Epithelial cell of esophagus (primary cell): ENCODE data around the gene PROM2.

Experiments
- DNase-seq: peaks from one replicate; pipeline ENCODE4 v3.0.0; 2010; ENCODE audit warnings: low read depth
- H3K4me3 ChIP-seq: 2 replicates; pipeline ENCODE4 v1.5.1; 2011; ENCODE audit warnings: mild to moderate bottlenecking, low read length, control low read depth
- TF ChIP-seq, protein P1 (sequence below): IDR thresholded peaks from 2 replicates; pipeline ENCODE4 v1.5.1; 2011; ENCODE audit warnings: low read depth, mild to moderate bottlenecking, low read length, control low read depth, inconsistent platforms; ENCODE audit not compliant: insufficient read depth; ENCODE audit errors: missing control alignments

Gene PROM2

DNA sequence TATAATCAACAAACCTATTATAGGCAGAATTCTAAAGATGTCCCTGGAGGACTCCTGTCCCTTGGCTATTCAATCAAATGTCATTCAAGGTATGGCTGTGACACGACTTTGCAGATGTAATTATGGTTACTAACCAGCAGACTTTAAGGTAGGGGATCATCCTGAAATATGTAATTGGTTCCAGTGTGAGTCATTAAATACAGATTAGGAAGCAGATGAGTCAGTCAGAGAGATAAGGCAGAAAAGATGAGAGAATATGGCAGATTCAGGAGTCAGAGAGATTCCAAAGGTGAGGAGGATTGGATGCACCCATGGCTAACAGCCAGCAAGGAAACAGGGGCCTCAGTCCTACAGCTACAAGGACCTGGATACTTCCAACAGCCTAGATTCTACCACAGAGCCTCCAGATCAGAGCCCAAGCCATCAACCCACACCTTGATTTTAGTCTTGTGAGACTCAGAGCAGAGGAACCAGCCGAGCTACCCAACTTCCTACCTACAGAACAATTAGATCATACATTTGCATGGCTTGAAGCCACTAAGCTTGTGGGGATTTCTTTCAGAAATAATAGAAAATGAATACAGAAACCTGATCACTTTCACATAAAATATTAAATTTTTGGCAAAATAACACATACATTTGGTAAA lies 11.2 kb upstream of the PROM2 start:
- peak; percentile 45 for DNase-seq
- TF ChIP-seq, protein P1, sequence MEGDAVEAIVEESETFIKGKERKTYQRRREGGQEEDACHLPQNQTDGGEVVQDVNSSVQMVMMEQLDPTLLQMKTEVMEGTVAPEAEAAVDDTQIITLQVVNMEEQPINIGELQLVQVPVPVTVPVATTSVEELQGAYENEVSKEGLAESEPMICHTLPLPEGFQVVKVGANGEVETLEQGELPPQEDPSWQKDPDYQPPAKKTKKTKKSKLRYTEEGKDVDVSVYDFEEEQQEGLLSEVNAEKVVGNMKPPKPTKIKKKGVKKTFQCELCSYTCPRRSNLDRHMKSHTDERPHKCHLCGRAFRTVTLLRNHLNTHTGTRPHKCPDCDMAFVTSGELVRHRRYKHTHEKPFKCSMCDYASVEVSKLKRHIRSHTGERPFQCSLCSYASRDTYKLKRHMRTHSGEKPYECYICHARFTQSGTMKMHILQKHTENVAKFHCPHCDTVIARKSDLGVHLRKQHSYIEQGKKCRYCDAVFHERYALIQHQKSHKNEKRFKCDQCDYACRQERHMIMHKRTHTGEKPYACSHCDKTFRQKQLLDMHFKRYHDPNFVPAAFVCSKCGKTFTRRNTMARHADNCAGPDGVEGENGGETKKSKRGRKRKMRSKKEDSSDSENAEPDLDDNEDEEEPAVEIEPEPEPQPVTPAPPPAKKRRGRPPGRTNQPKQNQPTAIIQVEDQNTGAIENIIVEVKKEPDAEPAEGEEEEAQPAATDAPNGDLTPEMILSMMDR = no peak
- H3K4me3 ChIP-seq = no peak overlapping the region

DNA sequence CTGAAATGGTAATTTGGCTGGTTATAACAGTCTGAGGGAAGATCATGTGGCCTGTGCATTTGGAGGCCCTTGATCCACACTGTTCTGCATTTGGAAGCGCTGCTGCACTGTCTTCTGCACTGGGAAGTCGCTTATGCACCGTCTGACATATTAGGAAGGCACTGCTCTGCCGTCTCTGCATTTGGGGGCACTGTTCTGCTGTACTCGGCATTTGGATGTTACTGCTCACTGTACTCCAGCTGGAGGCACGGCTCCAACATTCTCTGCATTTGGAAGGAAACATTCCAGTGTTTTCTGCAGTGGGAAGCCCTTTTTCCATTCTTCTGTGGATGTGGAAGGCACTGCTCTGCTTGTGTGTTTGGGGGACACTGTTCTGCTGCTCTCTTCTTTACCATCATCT lies 9.6 kb upstream of the PROM2 start:
- DNase-seq = no peak
- no peak overlapping the region for H3K4me3 ChIP-seq
- TF ChIP-seq, protein P1 = peak; percentile 2

DNA sequence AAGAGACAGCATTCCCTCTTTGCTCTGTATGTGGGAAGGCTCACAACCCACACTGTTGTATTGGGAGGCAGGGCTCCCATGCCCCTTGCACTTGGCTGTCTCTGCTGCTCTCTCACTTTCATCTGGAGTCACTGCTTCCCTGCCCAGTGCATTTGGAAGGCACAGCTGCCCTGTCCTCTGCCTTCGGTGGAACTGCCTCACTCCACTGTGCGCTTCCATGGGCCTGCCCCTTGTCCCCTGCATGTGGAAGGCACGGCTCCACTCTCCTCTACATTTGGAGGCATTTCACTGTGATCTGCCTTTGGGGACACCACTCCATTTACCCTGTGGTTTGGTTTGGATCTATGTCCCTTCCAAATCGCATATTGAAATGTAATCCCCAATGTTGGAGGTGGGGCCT lies 9.1 kb upstream of the PROM2 start:
- H3K4me3 ChIP-seq = no peak overlapping the region
- TF ChIP-seq, protein P1 = no peak
- no peak for DNase-seq

DNA sequence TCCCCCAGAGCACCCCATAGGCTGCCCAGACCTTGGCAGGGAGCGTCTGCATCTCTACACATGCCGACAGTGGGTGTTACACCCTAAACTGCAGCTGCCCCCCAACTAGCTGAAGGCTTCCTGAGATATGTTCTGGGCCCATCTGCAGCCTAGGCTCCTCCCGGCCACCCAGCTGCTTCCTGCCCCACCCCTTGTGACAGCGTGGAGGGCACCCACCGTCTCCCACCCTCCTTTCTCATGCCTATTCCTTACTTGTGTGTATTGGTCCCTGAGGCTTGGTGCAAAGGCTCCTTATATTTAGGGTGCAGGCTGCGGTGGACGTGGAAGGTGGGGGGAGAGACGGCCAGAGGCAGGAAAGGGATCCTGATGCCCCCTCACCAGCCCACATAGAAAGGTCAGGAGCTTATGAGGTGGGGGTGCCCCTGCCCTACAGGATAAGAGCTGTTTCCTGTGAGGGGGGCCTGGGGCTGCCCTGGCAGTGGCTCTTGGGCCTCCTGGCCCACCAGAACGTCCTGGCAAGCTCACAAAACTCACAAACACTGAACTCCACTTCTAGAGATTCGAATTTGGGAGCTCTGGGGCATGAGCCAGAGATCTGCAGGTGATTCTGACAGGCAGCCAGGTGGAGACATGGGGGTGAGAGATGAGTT lies 7.3 kb upstream of the PROM2 start:
- no peak overlapping the region for H3K4me3 ChIP-seq
- TF ChIP-seq, protein P1 = no peak
- no peak for DNase-seq

DNA sequence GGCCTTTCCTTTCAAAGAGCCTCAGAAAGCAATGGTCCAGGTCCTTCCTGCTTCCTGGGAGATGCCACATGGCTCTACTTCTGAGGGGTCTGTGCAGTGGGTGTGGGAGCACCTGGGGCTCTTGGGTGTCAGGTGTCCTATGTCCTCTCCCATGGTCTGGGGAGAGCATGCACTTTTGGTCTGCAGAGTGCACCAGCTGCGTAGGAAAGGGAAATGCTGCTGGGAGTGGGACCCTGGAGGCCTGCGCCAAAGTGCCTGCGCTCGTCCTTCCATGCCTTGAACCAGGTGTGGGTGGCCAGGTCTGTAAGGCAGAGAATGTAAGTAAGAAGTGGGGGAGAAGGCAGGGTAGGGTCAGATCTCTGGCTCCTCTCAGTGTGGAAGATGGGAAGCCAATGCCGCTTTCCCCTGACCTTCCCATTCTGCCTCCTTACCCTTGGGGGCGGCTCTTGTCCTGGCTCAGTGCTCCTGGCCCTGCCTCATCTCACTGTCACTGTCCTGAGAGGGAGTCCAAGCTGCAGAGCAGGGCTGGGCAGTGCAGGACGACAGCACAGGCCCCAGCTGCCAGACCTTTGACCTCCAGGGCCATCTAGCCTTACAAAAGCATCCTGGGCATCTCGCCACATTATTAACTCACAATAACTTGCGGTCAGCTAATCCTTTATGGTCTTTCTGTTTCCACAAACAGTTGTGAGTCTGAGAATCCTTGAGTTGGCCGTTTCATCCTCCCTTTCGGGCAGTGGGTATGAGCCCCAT lies 6.6 kb upstream of the PROM2 start:
- no peak overlapping the region for H3K4me3 ChIP-seq
- no peak for DNase-seq
- TF ChIP-seq, protein P1 = no peak

DNA sequence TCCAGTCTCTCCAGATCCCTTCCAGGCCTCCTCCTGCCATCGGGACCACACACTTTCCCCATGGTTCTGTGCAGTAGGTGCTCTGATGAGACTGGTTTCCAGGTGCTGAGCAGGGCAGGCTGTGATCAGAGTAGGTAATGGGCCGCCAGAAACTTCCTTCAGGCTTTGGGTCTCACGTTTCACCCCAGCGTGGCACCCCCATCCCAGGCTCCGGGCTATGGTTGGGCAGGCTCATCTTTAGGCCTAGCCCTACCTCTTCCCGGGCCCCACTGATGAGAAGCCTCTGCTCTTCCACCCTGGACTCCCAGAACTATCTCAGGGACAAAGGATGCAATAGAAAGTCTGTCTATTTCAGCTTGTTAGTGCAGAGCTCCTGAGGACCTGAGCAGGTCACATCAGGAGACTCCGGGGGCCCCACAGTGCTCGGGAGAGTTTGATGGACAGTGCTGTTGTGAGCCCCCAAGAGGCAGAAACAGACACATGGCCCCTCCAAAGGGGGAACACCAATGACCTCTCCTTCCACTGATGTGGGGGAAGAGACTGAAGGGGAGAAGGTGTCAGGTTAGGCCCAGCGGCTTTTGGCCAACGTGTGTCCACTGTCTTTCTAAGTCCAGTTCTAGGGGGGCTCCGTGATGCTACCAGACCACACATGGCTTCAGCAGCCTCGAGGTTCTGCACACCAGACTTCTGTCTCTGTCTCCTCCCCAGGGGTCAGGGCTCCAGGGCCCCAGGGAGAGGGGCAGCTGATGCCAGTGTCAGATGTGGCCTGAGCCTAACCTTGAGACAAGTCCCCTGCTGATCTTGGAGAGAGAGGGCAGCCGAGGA lies 5.8 kb upstream of the PROM2 start:
- DNase-seq = no peak
- H3K4me3 ChIP-seq = no peak overlapping the region
- TF ChIP-seq, protein P1 = no peak
